K562 (cell line): Measurements from ENCODE around the gene SMIM30. TPM values are rescaled to one million over a fixed set of nuclear protein-coding genes. Genes with fewer than 3 reads are reported as not detected.

Source experiments
- ARID2 ChIP-seq: fragments of 450-650 bp; IDR thresholded peaks from 2 replicates; pipeline ENCODE4 v1.6.1; 2017; ENCODE audit warnings: antibody characterized with exemption, mild to moderate bottlenecking
- BDP1 ChIP-seq: IDR thresholded peaks from 3 replicates; pipeline ENCODE4 v1.6.1; 2011; ENCODE audit not compliant: insufficient read length, insufficient read depth
- DIDO1 ChIP-seq: fragments of 450-650 bp; IDR thresholded peaks from 2 replicates; pipeline ENCODE4 v1.6.1; 2016; ENCODE audit warnings: low read depth, missing biosample characterization, missing genetic modification characterization
- DPF2 ChIP-seq: fragments of 450-650 bp; IDR thresholded peaks from 2 replicates; pipeline ENCODE4 v1.6.1; 2016
- E2F3 ChIP-seq: fragments of 250-450 bp; sonication (Bioruptor Pico); IDR thresholded peaks from 2 replicates; pipeline ENCODE4 v1.4.0; 2020; ENCODE audit warnings: mild to moderate bottlenecking
- FOXK2 ChIP-seq, 2 experiments: fragments of 450-650 bp; IDR thresholded peaks in 1 of 2; conservative IDR thresholded peaks in 1 of 2; 2 replicates each; pipeline ENCODE4 v1.6.1; 2016; ENCODE audit warnings: low read depth in 2 of 2, mild to moderate bottlenecking in 1 of 2
- LCOR ChIP-seq: sonication (generic); formaldehyde crosslinking; IDR thresholded peaks from 2 replicates; pipeline ENCODE4 v1.8.0; 2022; ENCODE audit warnings: mild to moderate bottlenecking, missing genetic modification reagents
- MCM5 ChIP-seq: fragments of 450-650 bp; IDR thresholded peaks from 2 replicates; pipeline ENCODE4 v1.6.1; 2016; ENCODE audit warnings: low read depth
- MYC ChIP-seq, 2 experiments: fragments of 250-450 bp in 1 of 2; sonication (Bioruptor Pico) in 1 of 2; IDR thresholded peaks; 2 replicates each; pipeline versions ENCODE4 v1.5.1 to v1.6.1; 2012 to 2021; ENCODE audit warnings: low read depth in 2 of 2, borderline replicate concordance in 1 of 2, improper control_type of control experiment in 1 of 2, low read length in 1 of 2, mild to moderate bottlenecking in 1 of 2, moderate library complexity in 1 of 2
- NCOA6 ChIP-seq: fragments of 450-650 bp; IDR thresholded peaks from 2 replicates; pipeline ENCODE4 v1.6.1; 2017; ENCODE audit warnings: mild to moderate bottlenecking
- POLR2G ChIP-seq: fragments of 200-400 bp; formaldehyde crosslinking; IDR thresholded peaks from 2 replicates; pipeline ENCODE4 v1.6.1; 2017; ENCODE audit warnings: low read depth, mild to moderate bottlenecking, antibody characterized with exemption, low read length, moderate library complexity
- RB1 ChIP-seq: fragments of 450-650 bp; IDR thresholded peaks from 2 replicates; pipeline ENCODE4 v1.6.1; 2017; ENCODE audit warnings: low read depth, mild to moderate bottlenecking
- RBM34 ChIP-seq: fragments of 200-400 bp; formaldehyde crosslinking; IDR thresholded peaks from 2 replicates; pipeline ENCODE4 v1.6.1; 2018; ENCODE audit warnings: low read length, borderline replicate concordance; ENCODE audit not compliant: insufficient read depth
- RFX5 ChIP-seq: IDR thresholded peaks from 2 replicates; pipeline ENCODE4 v1.6.1; 2011; ENCODE audit warnings: low read depth, mild to moderate bottlenecking, improper control_type of control experiment, low read length
- SMAD1 ChIP-seq: fragments of 150-350 bp; IDR thresholded peaks from 2 replicates; pipeline ENCODE4 v1.6.1; 2014; ENCODE audit warnings: low read length, low read depth; ENCODE audit not compliant: partially characterized antibody
- THRAP3 ChIP-seq: fragments of 450-650 bp; IDR thresholded peaks from 2 replicates; pipeline ENCODE4 v1.6.1; 2016; ENCODE audit warnings: mild to moderate bottlenecking, inconsistent platforms, borderline replicate concordance
- ZNF140 ChIP-seq: fragments of 250-450 bp; sonication (Bioruptor Pico); IDR thresholded peaks from 2 replicates; pipeline ENCODE4 v1.8.0; 2021; ENCODE audit warnings: moderate library complexity, mild to moderate bottlenecking, inconsistent platforms
- polyA plus RNA-seq, 8 experiments: library from polyadenylated mRNA; depleted of rRNA in 4 of 8; stranded (reverse) in 5 of 8; unstranded in 3 of 8; fragments of >200 nt; fragmentation: Nextera tagmentation in 2 of 8; fragmentation: Illumina TruSeq in 1 of 8; extraction: Ambion mirVana in 2 of 8; extraction: Trizol in 1 of 8; gene quantifications; 2 replicates each; pipeline versions ENCODE4 v1.2.1 to v1.2.3, GENCODE V29; 2011 to 2014; ENCODE audit warnings: inconsistent platforms in 1 of 8, missing spikeins in 1 of 8
- total RNA-seq, 7 experiments: library from RNA; depleted of rRNA in 6 of 7; stranded (reverse); fragments of >200 nt in 6 of 7; fragmentation: Illumina TruSeq in 2 of 7; extraction: Trizol in 2 of 7; gene quantifications; 2 replicates each; pipeline versions ENCODE4 v1.2.1 to v1.2.3, GENCODE V29; 2011 to 2021; ENCODE audit warnings: low replicate concordance in 1 of 7
- TF ChIP-seq, protein P1 (sequence below): fragments of 250-450 bp; sonication (Bioruptor Pico); IDR thresholded peaks from 2 replicates; pipeline ENCODE4 v1.5.0; 2021; ENCODE audit warnings: mild to moderate bottlenecking, borderline replicate concordance
- TF ChIP-seq, protein P2 (sequence below): fragments of 250-450 bp; sonication (Bioruptor Pico); IDR thresholded peaks from 2 replicates; pipeline ENCODE4 v1.4.0; 2020; ENCODE audit warnings: mild to moderate bottlenecking
- TF ChIP-seq, protein P3 (sequence below), 3 experiments: fragments of 200-800 bp in 1 of 3; fragments of 250-450 bp in 1 of 3; fragments of 450-650 bp in 1 of 3; sonication (Bioruptor Pico) in 1 of 3; sonication (Bioruptor generic) in 1 of 3; formaldehyde crosslinking in 1 of 3; IDR thresholded peaks; 2 replicates each; pipeline versions ENCODE4 v1.6.1 to v1.8.0; 2016 to 2022; ENCODE audit warnings: mild to moderate bottlenecking in 2 of 3, missing genetic modification characterization in 2 of 3, missing compliant biosample characterization in 1 of 3, moderate library complexity in 1 of 3

The SMIM30 gene
- total and polyA plus RNA-seq, 9 of the 15 experiments (the other 6 are each of a cell fraction or from before 2014, with no cell fraction given), result 161 to 891 (median 316) TPM

DNA sequence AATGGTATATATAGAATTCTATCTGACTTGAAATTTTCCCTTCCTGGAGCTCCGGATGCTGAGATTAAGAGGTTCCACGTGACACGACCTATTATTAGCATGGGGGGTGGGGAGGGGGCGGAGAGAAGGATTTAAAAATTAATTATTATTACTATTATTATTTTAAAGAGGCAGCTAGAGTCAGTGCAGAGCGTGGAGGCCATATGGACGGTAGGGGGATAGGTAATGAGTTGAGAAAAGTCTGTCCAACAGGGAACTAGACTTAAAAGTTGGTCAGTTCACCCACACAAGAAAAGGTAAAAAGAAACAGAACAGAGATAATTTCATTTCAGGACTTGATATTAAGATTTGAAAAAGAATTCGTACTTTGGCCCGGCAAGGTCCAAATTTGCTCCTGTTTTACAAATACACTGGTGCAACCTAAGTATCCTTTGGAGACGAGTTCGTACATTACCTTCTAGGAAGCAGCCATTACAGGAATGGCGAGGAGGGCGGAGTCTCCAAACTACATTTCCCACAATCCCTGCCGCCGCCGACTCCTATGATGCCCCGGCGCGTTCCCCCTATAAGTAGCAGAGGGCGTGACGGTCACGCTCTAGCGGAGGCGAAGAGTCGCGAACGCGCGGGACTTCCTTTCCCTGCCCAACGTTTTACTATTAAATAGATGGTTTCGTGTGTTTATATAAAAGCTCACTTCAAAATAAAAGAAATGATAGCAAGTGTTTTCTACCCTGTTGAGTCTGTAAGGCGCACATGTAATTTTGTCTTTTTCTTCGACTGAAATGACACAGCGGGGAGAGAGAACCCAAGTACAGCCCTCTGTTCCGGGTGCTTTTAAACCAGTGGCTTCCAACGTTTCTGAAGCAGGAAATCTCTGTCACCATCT is at the start of gene SMIM30 (continued):
- TF ChIP-seq, protein P1, sequence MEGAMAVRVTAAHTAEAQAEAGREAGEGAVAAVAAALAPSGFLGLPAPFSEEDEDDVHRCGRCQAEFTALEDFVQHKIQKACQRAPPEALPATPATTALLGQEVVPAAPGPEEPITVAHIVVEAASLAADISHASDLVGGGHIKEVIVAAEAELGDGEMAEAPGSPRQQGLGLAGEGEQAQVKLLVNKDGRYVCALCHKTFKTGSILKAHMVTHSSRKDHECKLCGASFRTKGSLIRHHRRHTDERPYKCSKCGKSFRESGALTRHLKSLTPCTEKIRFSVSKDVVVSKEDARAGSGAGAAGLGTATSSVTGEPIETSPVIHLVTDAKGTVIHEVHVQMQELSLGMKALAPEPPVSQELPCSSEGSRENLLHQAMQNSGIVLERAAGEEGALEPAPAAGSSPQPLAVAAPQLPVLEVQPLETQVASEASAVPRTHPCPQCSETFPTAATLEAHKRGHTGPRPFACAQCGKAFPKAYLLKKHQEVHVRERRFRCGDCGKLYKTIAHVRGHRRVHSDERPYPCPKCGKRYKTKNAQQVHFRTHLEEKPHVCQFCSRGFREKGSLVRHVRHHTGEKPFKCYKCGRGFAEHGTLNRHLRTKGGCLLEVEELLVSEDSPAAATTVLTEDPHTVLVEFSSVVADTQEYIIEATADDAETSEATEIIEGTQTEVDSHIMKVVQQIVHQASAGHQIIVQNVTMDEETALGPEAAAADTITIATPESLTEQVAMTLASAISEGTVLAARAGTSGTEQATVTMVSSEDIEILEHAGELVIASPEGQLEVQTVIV (CRISPR knock-in tag), result peak; percentile 67; the same call in 1 of the 2 replicates
- TF ChIP-seq MYC (IDR thresholded peaks at IDR 0.05; ENCODE audit: low read depth, low read length) (peak; percentile 70), MYC (CRISPR knock-in tag; IDR thresholded peaks at IDR 0.05; ENCODE audit: borderline replicate concordance, low read depth) (no peak), ZNF140 (CRISPR knock-in tag) (no peak), RB1 (peak; percentile 78), ARID2 (no peak), BDP1 (no peak), DIDO1 (tag) (peak; percentile 75; the same call in 1 of the 2 replicates), THRAP3 (no peak; the same call in 1 of the 2 replicates), NCOA6 (no peak), DPF2 (peak; percentile 36), POLR2G (peak; percentile 87), E2F3 (CRISPR knock-in tag) (0 out of 2 replicates have a peak, but pooled peaks have one; percentile 31), MCM5 (no peak), RBM34 (no peak), SMAD1 (peak; percentile 82), FOXK2 (conservative IDR thresholded peaks at IDR 0.05 in 1 of 2, IDR thresholded peaks at IDR 0.05 in 1 of 2; ENCODE audit: low read depth in 2 of 2) (peak in 1 of 2 experiments; percentile 8; a peak in 1 of 4 replicates), LCOR (CRISPR knock-in tag) (peak; percentile 83), RFX5 (no peak)
- TF ChIP-seq, protein P2, sequence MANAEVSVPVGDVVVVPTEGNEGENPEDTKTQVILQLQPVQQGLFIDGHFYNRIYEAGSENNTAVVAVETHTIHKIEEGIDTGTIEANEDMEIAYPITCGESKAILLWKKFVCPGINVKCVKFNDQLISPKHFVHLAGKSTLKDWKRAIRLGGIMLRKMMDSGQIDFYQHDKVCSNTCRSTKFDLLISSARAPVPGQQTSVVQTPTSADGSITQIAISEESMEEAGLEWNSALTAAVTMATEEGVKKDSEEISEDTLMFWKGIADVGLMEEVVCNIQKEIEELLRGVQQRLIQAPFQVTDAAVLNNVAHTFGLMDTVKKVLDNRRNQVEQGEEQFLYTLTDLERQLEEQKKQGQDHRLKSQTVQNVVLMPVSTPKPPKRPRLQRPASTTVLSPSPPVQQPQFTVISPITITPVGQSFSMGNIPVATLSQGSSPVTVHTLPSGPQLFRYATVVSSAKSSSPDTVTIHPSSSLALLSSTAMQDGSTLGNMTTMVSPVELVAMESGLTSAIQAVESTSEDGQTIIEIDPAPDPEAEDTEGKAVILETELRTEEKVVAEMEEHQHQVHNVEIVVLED (CRISPR knock-in tag), result peak; percentile 90
- TF ChIP-seq, protein P3, sequence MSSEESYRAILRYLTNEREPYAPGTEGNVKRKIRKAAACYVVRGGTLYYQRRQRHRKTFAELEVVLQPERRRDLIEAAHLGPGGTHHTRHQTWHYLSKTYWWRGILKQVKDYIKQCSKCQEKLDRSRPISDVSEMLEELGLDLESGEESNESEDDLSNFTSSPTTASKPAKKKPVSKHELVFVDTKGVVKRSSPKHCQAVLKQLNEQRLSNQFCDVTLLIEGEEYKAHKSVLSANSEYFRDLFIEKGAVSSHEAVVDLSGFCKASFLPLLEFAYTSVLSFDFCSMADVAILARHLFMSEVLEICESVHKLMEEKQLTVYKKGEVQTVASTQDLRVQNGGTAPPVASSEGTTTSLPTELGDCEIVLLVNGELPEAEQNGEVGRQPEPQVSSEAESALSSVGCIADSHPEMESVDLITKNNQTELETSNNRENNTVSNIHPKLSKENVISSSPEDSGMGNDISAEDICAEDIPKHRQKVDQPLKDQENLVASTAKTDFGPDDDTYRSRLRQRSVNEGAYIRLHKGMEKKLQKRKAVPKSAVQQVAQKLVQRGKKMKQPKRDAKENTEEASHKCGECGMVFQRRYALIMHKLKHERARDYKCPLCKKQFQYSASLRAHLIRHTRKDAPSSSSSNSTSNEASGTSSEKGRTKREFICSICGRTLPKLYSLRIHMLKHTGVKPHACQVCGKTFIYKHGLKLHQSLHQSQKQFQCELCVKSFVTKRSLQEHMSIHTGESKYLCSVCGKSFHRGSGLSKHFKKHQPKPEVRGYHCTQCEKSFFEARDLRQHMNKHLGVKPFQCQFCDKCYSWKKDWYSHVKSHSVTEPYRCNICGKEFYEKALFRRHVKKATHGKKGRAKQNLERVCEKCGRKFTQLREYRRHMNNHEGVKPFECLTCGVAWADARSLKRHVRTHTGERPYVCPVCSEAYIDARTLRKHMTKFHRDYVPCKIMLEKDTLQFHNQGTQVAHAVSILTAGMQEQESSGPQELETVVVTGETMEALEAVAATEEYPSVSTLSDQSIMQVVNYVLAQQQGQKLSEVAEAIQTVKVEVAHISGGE (CRISPR knock-in tag; IDR thresholded peaks at IDR 0.05), result peak in 1 of 3 experiments; percentile 35; a peak in 1 of 6 replicates
